K562 (cell line): ENCODE results near the gene GPHN.

ENCODE experiments used
- EZH2 ChIP-seq: IDR thresholded peaks from 2 replicates; pipeline ENCODE4 v1.6.1; 2012; ENCODE audit warnings: low read depth, mild to moderate bottlenecking, inconsistent platforms, low read length, borderline replicate concordance
- TAF1 ChIP-seq: IDR thresholded peaks from 2 replicates; pipeline ENCODE4 v1.6.1; 2011; ENCODE audit warnings: mild to moderate bottlenecking, low read length, moderate library complexity; ENCODE audit not compliant: insufficient read depth, control insufficient read depth, severe bottlenecking; ENCODE audit errors: extremely low read depth
- TF ChIP-seq, protein P1 (sequence below): sonication (generic); formaldehyde crosslinking; IDR thresholded peaks from 2 replicates; pipeline ENCODE4 v1.9.0; 2022; ENCODE audit warnings: mild to moderate bottlenecking, missing genetic modification reagents
- TF ChIP-seq, protein P2 (sequence below), 3 experiments: IDR thresholded peaks in 2 of 3; conservative IDR thresholded peaks in 1 of 3; 2 replicates each; pipeline ENCODE4 v1.5.1; 2011 to 2012; ENCODE audit warnings: low read length in 3 of 3, mild to moderate bottlenecking in 3 of 3, control low read depth in 2 of 3, improper control_type of control experiment in 1 of 3, inconsistent platforms in 1 of 3, low read depth in 1 of 3, mixed read lengths in 1 of 3, moderate library complexity in 1 of 3; ENCODE audit not compliant: insufficient read depth in 2 of 3

DNA sequence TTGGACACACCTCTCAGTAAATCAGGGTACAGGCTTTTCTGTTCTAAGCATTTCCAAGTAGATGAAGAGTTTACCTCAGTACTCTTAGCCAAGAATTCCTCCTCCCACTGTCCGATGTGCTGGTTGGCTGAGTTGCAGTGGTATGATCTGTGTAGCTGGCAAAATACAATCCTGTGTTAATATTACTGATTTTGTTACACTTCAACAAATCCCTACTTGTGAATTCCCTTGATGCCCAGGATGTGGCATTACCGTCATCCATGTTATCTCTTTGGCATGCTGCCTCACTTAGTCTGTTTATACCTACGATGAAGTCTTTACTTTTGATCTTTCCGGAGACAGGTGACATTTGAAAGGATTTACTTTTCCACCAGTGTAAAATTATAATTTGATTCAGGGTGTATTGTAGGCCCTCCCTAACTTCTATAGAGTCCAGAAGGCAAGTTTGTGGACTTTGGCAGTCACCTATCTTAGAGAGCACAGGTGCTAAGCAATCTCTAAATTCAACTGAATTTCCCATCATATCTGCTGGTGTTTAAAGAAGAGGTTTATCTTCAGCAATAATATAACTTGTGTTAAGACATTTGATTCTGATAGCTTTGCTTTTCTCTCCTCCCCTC is 11.6 kb upstream of the GPHN start:
- TF ChIP-seq, protein P1, sequence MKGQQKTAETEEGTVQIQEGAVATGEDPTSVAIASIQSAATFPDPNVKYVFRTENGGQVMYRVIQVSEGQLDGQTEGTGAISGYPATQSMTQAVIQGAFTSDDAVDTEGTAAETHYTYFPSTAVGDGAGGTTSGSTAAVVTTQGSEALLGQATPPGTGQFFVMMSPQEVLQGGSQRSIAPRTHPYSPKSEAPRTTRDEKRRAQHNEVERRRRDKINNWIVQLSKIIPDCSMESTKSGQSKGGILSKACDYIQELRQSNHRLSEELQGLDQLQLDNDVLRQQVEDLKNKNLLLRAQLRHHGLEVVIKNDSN (CRISPR knock-in tag) = no peak
- TF ChIP-seq TAF1 (no peak), EZH2 (no peak)
- TF ChIP-seq, protein P2, sequence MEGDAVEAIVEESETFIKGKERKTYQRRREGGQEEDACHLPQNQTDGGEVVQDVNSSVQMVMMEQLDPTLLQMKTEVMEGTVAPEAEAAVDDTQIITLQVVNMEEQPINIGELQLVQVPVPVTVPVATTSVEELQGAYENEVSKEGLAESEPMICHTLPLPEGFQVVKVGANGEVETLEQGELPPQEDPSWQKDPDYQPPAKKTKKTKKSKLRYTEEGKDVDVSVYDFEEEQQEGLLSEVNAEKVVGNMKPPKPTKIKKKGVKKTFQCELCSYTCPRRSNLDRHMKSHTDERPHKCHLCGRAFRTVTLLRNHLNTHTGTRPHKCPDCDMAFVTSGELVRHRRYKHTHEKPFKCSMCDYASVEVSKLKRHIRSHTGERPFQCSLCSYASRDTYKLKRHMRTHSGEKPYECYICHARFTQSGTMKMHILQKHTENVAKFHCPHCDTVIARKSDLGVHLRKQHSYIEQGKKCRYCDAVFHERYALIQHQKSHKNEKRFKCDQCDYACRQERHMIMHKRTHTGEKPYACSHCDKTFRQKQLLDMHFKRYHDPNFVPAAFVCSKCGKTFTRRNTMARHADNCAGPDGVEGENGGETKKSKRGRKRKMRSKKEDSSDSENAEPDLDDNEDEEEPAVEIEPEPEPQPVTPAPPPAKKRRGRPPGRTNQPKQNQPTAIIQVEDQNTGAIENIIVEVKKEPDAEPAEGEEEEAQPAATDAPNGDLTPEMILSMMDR (IDR thresholded peaks at IDR 0.05 in 2 of 3, conservative IDR thresholded peaks at IDR 0.05 in 1 of 3; ENCODE audit: insufficient read depth in 2 of 3, low read depth in 1 of 3, low read length in 3 of 3) = no peak
